ENCODE measurements around the gene PTGER2. TPM values are rescaled to one million over a fixed set of nuclear protein-coding genes. Genes with fewer than 3 reads are reported as not detected.

The PTGER2 gene
- total RNA-seq, 1 experiment from 2014 or later = not detected

- no peak overlapping the region for H3K4me3 ChIP-seq (ENCODE audit: low read depth, low read length, poor library complexity, severe bottlenecking)
- H3K27ac ChIP-seq (ENCODE audit: low read depth, low read length, poor library complexity, severe bottlenecking) = no peak overlapping the region
- TF ChIP-seq EZH2 (IDR thresholded peaks at IDR 0.05; ENCODE audit: borderline replicate concordance, low read depth, low read length, poor library complexity, severe bottlenecking) (no peak), CTCF (conservative IDR thresholded peaks at IDR 0.05; ENCODE audit: low read depth, low read length) (no peak)
- ChIA-PET POLR2A (ENCODE audit: low non-redundant PET) (no interaction called here), CTCF (no interaction called here)
- H3K9me3 ChIP-seq (ENCODE audit: low read depth, low read length, poor library complexity, severe bottlenecking) = no peaks in the 10 kb centered on the region
- no peaks in the 10 kb centered on the region for H3K36me3 ChIP-seq (ENCODE audit: insufficient read depth, low read length, poor library complexity, severe bottlenecking)
- no peaks in the 10 kb centered on the region for H3K27me3 ChIP-seq (replicated peaks; ENCODE audit: insufficient read depth, low read depth, low read length, poor library complexity)
- intact Hi-C loops (cut with micrococcal nuclease; ENCODE audit: unreplicated experiment) = no loop called here
- no peak for DNase-seq (ENCODE audit: low spot score)
- BruUV-seq (replicated peaks) = no TSS peak
- H3K4me1 ChIP-seq (ENCODE audit: insufficient read depth, low read length, poor library complexity, severe bottlenecking) = no peaks in the 10 kb centered on the region
These were observed 13.5 kb downstream of the PTGER2 start for GRCh38 chr14:52327374-52328226.

GRCh38 chr14:52328276-52328675 lies 14.2 kb downstream of the PTGER2 start:
- no peak for TF ChIP-seq CTCF (conservative IDR thresholded peaks at IDR 0.05; ENCODE audit: low read depth, low read length)
- TF ChIP-seq EZH2 (IDR thresholded peaks at IDR 0.05; ENCODE audit: borderline replicate concordance, low read depth, low read length, poor library complexity, severe bottlenecking) = no peak
- H3K27ac ChIP-seq (ENCODE audit: low read depth, low read length, poor library complexity, severe bottlenecking) = no peak overlapping the region

GRCh38 chr14:52329678-52330369 lies 15.7 kb downstream of the PTGER2 start:
- TF ChIP-seq EZH2 (IDR thresholded peaks at IDR 0.05; ENCODE audit: borderline replicate concordance, low read depth, low read length, poor library complexity, severe bottlenecking) (no peak), CTCF (conservative IDR thresholded peaks at IDR 0.05; ENCODE audit: low read depth, low read length) (no peak)
- no TSS peak for BruUV-seq (replicated peaks)
- H3K4me1 ChIP-seq (ENCODE audit: insufficient read depth, low read length, poor library complexity, severe bottlenecking) = no peaks in the 10 kb centered on the region
- ChIA-PET CTCF (no interaction called here), POLR2A (ENCODE audit: low non-redundant PET) (no interaction called here)
- no peak overlapping the region for H3K4me3 ChIP-seq (ENCODE audit: low read depth, low read length, poor library complexity, severe bottlenecking)
- no peaks in the 10 kb centered on the region for H3K36me3 ChIP-seq (ENCODE audit: insufficient read depth, low read length, poor library complexity, severe bottlenecking)
- H3K9me3 ChIP-seq (ENCODE audit: low read depth, low read length, poor library complexity, severe bottlenecking) = no peaks in the 10 kb centered on the region
- DNase-seq (ENCODE audit: low spot score) = no peak
- intact Hi-C loops (cut with micrococcal nuclease; ENCODE audit: unreplicated experiment) = no loop called here
- no peaks in the 10 kb centered on the region for H3K27me3 ChIP-seq (replicated peaks; ENCODE audit: insufficient read depth, low read depth, low read length, poor library complexity)
- H3K27ac ChIP-seq (ENCODE audit: low read depth, low read length, poor library complexity, severe bottlenecking) = no peak overlapping the region

More at GRCh38 chr14:52328276-52328675, 14.2 kb downstream of the PTGER2 start:
- no peak for DNase-seq (ENCODE audit: low spot score)
- H3K36me3 ChIP-seq (ENCODE audit: insufficient read depth, low read length, poor library complexity, severe bottlenecking) = no peaks in the 10 kb centered on the region
- ChIA-PET CTCF (no interaction called here), POLR2A (ENCODE audit: low non-redundant PET) (no interaction called here)
- H3K27me3 ChIP-seq (replicated peaks; ENCODE audit: insufficient read depth, low read depth, low read length, poor library complexity) = no peaks in the 10 kb centered on the region
- H3K4me3 ChIP-seq (ENCODE audit: low read depth, low read length, poor library complexity, severe bottlenecking) = no peak overlapping the region
- H3K4me1 ChIP-seq (ENCODE audit: insufficient read depth, low read length, poor library complexity, severe bottlenecking) = no peaks in the 10 kb centered on the region
- H3K9me3 ChIP-seq (ENCODE audit: low read depth, low read length, poor library complexity, severe bottlenecking) = no peaks in the 10 kb centered on the region
- BruUV-seq (replicated peaks) = no TSS peak
- intact Hi-C loops (cut with micrococcal nuclease; ENCODE audit: unreplicated experiment) = no loop called here

Data from A673 (cell line).